GM23338 (cell line): ENCODE measurements around the gene C12orf60.

Experiments used
- CREB1 ChIP-seq: fragments of 250-450 bp; sonication (Bioruptor Pico); IDR thresholded peaks from 2 replicates; pipeline ENCODE4 v1.5.0; 2020; ENCODE audit warnings: low read depth, mild to moderate bottlenecking, moderate library complexity
- CTCF ChIP-seq, 2 experiments: fragments of 200-600 bp in 1 of 2; sonication (generic) in 1 of 2; conservative IDR thresholded peaks; 2 replicates each; pipeline versions ENCODE4 v1.5.1 to v1.6.1; 2016 to 2017; ENCODE audit warnings: antibody characterized with exemption in 2 of 2, low read depth in 2 of 2, mild to moderate bottlenecking in 2 of 2, moderate library complexity in 1 of 2
- EZH2 ChIP-seq: fragments of 200-600 bp; sonication (generic); IDR thresholded peaks from one replicate; pipeline ENCODE4 v1.8.0; 2017; ENCODE audit warnings: antibody characterized with exemption, mild to moderate bottlenecking, low read depth; ENCODE audit not compliant: unreplicated experiment
- EZH2phosphoT487 ChIP-seq: fragments of 200-600 bp; sonication (generic); IDR thresholded peaks from one replicate; pipeline ENCODE4 v1.8.1; 2018; ENCODE audit warnings: antibody characterized with exemption; ENCODE audit not compliant: unreplicated experiment
- JUNB ChIP-seq: IDR thresholded peaks from one replicate; pipeline ENCODE4 v1.6.1; 2016; ENCODE audit warnings: antibody characterized with exemption; ENCODE audit not compliant: unreplicated experiment
- POLR2AphosphoS5 ChIP-seq: IDR thresholded peaks from 2 replicates; pipeline ENCODE4 v1.6.1; 2016; ENCODE audit warnings: antibody characterized with exemption, low read depth
- REST ChIP-seq: IDR thresholded peaks from one replicate; pipeline ENCODE4 v1.6.1; 2018; ENCODE audit warnings: antibody characterized with exemption; ENCODE audit not compliant: unreplicated experiment
- STAT1 ChIP-seq: IDR thresholded peaks from one replicate; pipeline ENCODE4 v1.6.1; 2016; ENCODE audit warnings: antibody characterized with exemption; ENCODE audit not compliant: unreplicated experiment
- ZNF114 ChIP-seq: fragments of 250-450 bp; sonication (Bioruptor Pico); IDR thresholded peaks from 2 replicates; pipeline ENCODE4 v1.5.0; 2020; ENCODE audit warnings: mild to moderate bottlenecking, moderate library complexity
- ZNF331 ChIP-seq: fragments of 250-450 bp; sonication (Bioruptor Pico); IDR thresholded peaks from 2 replicates; pipeline ENCODE4 v1.5.0; 2020; ENCODE audit warnings: low read depth, mild to moderate bottlenecking, moderate library complexity
- TF ChIP-seq, protein P1 (sequence below): fragments of 250-450 bp; sonication (Bioruptor Pico); IDR thresholded peaks from 2 replicates; pipeline ENCODE4 v1.5.0; 2020; ENCODE audit warnings: mild to moderate bottlenecking, moderate library complexity
- TF ChIP-seq, protein P2 (sequence below): IDR thresholded peaks from 2 replicates; pipeline ENCODE4 v1.6.1; 2016; ENCODE audit warnings: antibody characterized with exemption

- TF ChIP-seq EZH2phosphoT487 (no peak), CTCF (conservative IDR thresholded peaks at IDR 0.05; ENCODE audit: low read depth in 2 of 2) (no peak), JUNB (no peak), REST (no peak), ZNF114 (CRISPR knock-in tag) (no peak), EZH2 (no peak), POLR2AphosphoS5 (no peak), CREB1 (CRISPR knock-in tag) (no peak), STAT1 (no peak), ZNF331 (CRISPR knock-in tag) (no peak)
- TF ChIP-seq, protein P1, sequence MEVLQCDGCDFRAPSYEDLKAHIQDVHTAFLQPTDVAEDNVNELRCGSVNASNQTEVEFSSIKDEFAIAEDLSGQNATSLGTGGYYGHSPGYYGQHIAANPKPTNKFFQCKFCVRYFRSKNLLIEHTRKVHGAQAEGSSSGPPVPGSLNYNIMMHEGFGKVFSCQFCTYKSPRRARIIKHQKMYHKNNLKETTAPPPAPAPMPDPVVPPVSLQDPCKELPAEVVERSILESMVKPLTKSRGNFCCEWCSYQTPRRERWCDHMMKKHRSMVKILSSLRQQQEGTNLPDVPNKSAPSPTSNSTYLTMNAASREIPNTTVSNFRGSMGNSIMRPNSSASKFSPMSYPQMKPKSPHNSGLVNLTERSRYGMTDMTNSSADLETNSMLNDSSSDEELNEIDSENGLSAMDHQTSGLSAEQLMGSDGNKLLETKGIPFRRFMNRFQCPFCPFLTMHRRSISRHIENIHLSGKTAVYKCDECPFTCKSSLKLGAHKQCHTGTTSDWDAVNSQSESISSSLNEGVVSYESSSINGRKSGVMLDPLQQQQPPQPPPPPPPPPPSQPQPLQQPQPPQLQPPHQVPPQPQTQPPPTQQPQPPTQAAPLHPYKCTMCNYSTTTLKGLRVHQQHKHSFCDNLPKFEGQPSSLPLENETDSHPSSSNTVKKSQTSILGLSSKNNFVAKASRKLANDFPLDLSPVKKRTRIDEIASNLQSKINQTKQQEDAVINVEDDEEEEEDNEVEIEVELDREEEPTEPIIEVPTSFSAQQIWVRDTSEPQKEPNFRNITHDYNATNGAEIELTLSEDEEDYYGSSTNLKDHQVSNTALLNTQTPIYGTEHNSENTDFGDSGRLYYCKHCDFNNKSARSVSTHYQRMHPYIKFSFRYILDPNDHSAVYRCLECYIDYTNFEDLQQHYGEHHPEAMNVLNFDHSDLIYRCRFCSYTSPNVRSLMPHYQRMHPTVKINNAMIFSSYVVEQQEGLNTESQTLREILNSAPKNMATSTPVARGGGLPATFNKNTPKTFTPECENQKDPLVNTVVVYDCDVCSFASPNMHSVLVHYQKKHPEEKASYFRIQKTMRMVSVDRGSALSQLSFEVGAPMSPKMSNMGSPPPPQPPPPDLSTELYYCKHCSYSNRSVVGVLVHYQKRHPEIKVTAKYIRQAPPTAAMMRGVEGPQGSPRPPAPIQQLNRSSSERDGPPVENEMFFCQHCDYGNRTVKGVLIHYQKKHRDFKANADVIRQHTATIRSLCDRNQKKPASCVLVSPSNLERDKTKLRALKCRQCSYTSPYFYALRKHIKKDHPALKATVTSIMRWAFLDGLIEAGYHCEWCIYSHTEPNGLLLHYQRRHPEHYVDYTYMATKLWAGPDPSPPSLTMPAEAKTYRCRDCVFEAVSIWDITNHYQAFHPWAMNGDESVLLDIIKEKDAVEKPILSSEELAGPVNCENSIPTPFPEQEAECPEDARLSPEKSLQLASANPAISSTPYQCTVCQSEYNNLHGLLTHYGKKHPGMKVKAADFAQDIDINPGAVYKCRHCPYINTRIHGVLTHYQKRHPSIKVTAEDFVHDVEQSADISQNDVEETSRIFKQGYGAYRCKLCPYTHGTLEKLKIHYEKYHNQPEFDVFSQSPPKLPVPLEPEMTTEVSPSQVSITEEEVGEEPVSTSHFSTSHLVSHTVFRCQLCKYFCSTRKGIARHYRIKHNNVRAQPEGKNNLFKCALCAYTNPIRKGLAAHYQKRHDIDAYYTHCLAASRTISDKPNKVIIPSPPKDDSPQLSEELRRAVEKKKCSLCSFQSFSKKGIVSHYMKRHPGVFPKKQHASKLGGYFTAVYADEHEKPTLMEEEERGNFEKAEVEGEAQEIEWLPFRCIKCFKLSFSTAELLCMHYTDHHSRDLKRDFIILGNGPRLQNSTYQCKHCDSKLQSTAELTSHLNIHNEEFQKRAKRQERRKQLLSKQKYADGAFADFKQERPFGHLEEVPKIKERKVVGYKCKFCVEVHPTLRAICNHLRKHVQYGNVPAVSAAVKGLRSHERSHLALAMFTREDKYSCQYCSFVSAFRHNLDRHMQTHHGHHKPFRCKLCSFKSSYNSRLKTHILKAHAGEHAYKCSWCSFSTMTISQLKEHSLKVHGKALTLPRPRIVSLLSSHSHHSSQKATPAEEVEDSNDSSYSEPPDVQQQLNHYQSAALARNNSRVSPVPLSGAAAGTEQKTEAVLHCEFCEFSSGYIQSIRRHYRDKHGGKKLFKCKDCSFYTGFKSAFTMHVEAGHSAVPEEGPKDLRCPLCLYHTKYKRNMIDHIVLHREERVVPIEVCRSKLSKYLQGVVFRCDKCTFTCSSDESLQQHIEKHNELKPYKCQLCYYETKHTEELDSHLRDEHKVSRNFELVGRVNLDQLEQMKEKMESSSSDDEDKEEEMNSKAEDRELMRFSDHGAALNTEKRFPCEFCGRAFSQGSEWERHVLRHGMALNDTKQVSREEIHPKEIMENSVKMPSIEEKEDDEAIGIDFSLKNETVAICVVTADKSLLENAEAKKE (CRISPR knock-in tag), result no peak
- TF ChIP-seq, protein P2, sequence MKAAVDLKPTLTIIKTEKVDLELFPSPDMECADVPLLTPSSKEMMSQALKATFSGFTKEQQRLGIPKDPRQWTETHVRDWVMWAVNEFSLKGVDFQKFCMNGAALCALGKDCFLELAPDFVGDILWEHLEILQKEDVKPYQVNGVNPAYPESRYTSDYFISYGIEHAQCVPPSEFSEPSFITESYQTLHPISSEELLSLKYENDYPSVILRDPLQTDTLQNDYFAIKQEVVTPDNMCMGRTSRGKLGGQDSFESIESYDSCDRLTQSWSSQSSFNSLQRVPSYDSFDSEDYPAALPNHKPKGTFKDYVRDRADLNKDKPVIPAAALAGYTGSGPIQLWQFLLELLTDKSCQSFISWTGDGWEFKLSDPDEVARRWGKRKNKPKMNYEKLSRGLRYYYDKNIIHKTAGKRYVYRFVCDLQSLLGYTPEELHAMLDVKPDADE, result no peak
These were observed 31.0 kb downstream of the C12orf60 start for GRCh38 chr12:14834509-14834908.
